Stimulated activated CD8-positive, alpha-beta memory T cell treated with anti-CD3 and anti-CD28 coated beads, Interleukin-4, amount 100 ng/mL, for 4 hours (primary cell): ENCODE data around the gene TIGIT.

Experiments
- DNase-seq, 2 donors: peaks; one replicate each; pipeline ENCODE4 v3.0.0-alpha.2; 2020; ENCODE audit warnings: low read depth in 2 of 2, low spot score in 1 of 2

Gene TIGIT

GRCh38 chr3:114310695-114311094, 16.9 kb downstream of the TIGIT start:
- DNase-seq, result no peak

DNA sequence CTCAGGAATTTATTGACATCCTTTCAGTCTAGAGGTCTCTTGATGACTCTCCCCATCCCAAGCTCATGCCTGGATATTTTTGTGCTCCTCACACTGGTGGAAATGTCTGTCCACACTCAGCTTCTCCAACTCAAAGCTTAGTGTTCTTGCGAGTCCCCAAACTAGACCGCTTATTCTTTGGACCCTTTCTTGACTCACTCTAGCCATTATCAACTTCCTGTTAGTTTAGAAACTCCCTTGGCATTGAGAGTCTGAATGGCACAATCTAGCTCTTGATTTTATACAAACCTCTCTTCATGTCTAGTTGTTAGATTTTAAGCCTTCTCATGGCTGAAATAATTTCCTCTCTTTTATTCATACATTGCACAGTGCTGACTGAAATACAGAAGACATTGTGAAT, 19.6 kb downstream of the TIGIT start:
- DNase-seq, result no peak

GRCh38 chr3:114314282-114314681, 20.5 kb downstream of the TIGIT start:
- no peak for DNase-seq

DNA sequence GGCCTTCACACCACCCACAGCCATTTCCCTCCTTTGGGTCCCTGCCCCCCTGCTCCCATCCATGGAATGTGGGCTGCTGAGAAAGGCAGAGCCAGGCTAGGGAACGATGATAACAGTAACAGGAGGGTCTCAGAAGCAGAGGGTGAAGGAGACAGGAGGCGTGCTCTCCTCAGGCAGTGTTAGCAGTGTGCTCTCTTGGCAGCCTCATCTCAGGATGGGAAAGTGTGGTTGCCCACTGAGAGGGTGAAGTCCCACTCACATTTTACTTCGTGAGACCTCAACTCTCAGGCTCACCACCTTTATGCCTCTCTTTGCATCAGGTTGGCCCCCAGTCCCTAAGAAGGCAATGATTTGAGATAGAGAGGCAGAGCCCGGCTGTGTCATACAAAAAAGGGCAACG, 24.5 kb downstream of the TIGIT start:
- DNase-seq, result no peak

- DNase-seq, result no peak
Measured at GRCh38 chr3:114319453-114319852, 25.6 kb downstream of the TIGIT start.

DNA sequence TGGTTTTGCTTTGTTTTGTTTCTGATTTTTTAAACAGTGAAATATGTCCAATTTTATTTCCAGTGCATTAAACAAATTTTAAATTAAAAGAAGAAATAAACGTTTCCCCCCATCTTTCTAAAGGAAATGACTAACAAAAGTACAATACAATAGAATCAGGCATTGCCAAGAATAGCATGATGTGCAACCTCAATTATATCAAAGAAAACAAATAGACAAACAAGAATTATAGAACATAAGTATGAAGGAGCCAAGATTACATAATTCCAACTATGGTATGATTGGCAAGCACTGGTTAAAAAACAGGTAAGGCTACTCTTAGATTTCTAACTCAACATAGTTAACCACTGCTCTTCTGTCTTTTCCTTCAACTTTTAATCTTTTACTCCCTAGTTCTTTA, 26.4 kb downstream of the TIGIT start:
- DNase-seq, result no peak

GRCh38 chr3:114323546-114324254, 29.9 kb downstream of the TIGIT start:
- no peak for DNase-seq

DNA sequence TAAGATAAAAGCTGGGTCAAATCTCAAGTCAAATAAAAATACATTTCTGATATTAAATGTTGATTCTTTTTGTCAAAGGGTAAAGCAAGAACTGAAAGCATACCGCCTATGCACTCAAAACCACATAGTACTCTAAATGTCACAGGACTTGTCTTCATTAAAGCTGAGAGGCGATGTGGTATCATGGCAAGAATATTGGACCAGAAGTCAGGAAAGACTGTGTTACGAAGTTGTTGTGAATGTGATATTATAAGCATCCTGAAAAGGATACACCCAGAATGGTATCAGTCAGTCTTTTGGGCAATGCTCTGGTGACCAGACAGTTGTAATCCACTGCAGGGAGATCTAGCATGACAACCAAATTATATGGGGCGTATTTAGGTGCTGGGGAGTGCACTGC, 33.8 kb downstream of the TIGIT start:
- DNase-seq, result no peak

- no peak for DNase-seq
Measured at GRCh38 chr3:114328345-114328744, 34.5 kb downstream of the TIGIT start.

DNA sequence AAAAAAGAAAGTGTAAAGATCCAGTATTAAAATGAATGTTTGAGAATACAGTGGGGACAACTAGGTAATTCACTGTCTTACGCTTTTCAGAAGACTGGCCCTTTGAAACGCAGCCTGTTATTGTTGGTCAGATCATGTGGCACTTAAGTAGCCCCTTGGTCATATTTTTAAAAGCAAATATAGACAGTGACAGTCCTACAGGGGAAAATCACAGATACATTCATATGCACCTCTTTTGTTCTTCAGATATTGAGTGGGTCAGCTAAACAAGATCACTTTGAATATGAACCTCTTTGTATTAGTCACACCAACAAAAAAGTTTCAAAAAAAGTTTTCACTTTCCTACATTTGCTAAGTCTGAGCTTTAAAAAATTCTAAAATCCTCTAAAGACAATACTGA, 36.0 kb downstream of the TIGIT start:
- no peak for DNase-seq

DNA sequence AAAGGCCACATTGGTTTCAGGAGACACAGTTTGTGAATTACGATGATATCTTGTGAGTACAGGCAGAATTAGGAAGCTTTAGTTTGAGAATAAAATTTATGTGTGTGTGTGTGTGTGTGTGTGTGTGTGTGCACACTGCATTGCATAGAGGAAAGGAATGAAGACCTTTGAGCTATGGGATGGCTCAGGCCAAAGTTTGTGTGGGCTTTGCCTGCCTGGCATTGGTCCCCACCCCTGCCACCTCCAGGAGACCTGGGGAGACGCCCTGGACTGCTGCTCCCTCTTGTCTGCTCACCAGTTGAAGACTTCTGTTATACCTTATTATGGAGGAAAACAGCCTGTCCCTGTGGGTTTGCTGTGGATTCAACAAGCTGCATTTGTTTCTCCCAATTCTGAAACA, 37.2 kb downstream of the TIGIT start:
- DNase-seq, result no peak

DNA sequence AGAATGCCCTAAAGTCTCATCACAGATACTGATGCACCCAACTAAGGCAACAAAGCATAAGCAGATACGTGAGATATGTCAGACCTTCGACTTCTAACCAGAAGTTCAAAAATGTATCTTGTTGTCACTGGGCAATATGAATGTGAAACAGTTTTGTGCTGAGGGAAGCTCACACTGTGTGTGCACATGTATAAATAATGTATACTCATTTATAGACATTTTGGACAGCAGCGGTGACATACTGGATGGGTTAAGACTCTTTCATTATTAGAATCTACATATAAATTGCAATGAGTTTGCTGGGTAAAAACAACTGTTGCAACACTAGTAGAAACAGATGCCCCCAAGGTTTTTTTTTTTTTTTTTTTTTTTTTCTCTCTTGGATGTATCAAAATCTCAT, 37.9 kb downstream of the TIGIT start:
- no peak for DNase-seq

- DNase-seq, result no peak
Measured at GRCh38 chr3:114332342-114333179, 38.7 kb downstream of the TIGIT start.

GRCh38 chr3:114333180-114333922, 39.5 kb downstream of the TIGIT start:
- DNase-seq, result no peak

DNA sequence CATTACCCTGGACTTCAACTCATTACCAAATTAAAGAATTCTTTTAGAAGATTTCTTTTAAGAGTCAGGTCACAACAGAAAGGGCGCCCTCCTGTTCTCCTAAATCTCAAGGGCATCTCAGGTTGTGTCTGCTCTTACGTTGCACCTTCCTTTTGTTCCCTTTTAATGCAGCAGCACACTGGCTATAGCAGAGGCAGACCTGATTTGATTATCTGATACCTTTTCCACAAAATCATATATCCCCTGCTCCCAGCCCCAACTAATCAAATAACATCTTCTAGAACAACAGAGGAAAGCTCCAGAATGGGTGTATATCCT, 40.1 kb downstream of the TIGIT start:
- DNase-seq, result no peak

GRCh38 chr3:114336122-114336697, 42.4 kb downstream of the TIGIT start:
- DNase-seq, result no peak

DNA sequence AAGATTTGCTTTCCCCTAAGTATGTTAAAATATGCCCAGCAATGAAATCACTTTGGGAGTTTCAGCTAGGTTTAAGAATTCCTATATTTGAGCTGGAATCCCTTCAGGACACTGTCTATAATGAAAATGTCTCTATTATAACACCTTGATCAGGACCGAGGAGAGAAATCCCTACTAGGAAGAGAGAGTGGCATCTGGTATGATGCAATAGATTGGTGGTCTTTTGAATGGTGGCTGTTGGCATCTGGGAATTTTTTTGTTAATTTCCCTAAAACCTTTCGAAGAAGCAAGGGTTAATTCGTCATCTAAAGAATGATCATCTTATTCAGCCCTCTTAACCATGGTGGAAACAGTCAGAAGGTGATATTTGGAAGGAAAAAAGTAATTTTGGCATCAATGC, 43.0 kb downstream of the TIGIT start:
- DNase-seq, result no peak

GRCh38 chr3:114338651-114339357, 45.0 kb downstream of the TIGIT start:
- DNase-seq, result no peak

DNA sequence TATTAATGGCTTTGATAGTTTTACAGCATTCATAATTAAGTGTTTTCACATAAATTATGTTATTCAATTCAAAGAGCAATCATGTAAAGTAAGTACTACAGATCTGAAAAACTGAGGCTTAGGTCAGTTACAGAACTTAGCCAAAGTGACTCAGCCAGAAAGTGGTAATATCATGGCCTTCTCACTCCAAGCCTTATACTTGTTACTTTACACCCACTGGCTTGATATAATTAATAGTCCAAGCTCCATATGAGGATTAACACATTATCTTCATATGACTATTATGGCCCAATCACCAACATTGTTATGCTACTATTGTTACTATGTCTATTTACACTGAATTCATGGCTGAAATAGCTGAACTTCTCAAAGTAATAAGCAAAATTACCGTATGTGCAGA, 50.7 kb downstream of the TIGIT start:
- no peak for DNase-seq

- no peak for DNase-seq
Measured at GRCh38 chr3:114350271-114350670, 56.4 kb downstream of the TIGIT start.

DNA sequence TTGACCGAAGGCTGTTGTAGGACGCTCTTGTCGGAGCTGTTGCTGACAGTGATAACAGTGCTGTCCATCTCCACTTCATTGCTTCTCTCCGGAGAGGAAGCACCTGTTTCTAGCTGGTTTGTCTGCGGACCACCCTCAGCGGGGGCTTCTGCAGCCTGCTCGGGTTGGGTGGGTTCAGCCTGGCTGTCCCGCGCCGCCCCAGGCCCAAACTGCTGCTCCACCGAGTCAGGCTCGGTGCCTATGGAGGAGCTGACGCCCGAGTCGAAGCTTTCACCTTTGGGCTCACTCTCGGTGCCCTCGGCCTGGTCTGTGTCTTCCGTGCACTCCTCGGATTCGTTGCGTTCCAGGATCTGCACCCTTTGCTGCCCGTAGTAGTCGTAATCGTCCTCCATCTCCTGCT, 56.9 kb downstream of the TIGIT start:
- DNase-seq, result no peak
